GM12874 (cell line): ENCODE data around the gene PGGHG.

Experiments
- TF ChIP-seq, protein P1 (sequence below): IDR thresholded peaks from 2 replicates; pipeline ENCODE4 v1.5.1; 2011; ENCODE audit warnings: low read depth, mild to moderate bottlenecking, control low read depth, low read length, moderate library complexity; ENCODE audit not compliant: insufficient read depth

Gene PGGHG

GRCh38 chr11:294780-295179, 5.9 kb downstream of the PGGHG start:
- TF ChIP-seq, protein P1, sequence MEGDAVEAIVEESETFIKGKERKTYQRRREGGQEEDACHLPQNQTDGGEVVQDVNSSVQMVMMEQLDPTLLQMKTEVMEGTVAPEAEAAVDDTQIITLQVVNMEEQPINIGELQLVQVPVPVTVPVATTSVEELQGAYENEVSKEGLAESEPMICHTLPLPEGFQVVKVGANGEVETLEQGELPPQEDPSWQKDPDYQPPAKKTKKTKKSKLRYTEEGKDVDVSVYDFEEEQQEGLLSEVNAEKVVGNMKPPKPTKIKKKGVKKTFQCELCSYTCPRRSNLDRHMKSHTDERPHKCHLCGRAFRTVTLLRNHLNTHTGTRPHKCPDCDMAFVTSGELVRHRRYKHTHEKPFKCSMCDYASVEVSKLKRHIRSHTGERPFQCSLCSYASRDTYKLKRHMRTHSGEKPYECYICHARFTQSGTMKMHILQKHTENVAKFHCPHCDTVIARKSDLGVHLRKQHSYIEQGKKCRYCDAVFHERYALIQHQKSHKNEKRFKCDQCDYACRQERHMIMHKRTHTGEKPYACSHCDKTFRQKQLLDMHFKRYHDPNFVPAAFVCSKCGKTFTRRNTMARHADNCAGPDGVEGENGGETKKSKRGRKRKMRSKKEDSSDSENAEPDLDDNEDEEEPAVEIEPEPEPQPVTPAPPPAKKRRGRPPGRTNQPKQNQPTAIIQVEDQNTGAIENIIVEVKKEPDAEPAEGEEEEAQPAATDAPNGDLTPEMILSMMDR, result no peak

GRCh38 chr11:295351-296170, 6.6 kb downstream of the PGGHG start:
- TF ChIP-seq, protein P1, result no peak

DNA sequence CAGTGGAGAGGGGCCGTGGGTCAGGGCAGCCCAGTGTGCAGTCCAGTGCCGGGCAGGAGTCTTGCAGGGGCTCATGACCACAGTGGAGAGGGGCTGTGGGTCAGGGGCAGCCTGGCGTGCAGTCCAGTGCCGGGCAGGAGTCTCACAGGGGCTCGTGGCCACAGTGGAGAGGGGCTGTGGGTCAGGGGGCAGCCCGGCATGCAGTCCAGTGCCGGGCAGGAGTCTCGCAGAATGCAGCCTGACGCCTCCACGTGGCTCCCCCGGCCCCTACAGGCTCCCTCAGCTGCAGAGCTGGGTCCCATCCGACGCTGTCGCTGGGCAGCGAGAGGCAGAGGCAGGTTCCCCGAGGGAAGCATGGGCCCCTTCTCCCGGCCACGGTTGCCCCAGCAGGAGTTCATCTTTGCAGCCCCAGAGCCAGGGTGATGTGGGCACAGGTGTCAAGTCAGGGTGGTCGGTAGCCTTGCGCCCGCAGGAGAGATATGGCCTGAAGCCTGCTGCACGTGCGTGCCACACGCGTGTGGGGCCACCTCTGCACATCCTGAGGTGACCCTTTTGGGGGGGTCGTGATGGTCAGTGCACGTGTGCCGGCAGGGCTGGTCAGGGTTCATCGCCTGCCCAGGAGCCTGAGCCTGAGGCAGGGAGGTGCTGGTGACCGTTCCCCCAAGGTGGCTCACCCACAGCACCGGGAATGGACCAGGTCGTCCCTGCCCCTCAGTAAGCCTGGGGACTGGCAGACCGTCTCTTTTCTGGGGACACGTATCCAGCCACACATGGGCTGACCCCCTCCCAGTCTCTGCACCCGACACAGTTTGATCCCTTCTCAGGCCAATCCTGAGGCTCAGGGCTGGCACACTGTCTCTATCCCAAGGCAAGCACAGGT, 7.5 kb downstream of the PGGHG start:
- TF ChIP-seq, protein P1, result no peak

DNA sequence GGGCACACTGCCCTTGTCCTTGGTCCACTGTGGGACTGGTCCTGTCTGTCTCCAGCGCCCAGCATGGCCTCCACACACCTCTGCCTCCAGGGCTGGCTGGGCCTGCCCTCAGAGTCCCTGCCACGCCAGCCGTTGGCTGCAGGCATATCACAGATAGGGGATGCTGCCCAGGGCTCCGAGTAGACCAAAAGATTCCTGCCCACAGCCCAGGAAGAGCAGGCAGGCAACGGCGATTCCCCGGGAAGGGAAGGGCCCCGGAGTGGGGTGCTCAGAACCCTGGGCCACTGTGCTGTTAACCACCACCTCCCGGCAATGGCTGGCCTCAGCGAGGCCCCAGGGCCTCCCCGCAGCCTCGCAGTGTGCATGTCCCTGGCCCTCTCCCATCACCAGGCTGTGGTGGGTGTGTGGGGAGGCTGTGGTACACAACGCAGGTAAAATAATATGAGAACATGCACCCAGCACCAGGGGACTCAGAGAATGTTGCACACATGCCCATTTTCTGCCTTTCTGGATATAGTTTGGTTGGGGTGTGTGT, 8.2 kb downstream of the PGGHG start:
- TF ChIP-seq, protein P1, result no peak

DNA sequence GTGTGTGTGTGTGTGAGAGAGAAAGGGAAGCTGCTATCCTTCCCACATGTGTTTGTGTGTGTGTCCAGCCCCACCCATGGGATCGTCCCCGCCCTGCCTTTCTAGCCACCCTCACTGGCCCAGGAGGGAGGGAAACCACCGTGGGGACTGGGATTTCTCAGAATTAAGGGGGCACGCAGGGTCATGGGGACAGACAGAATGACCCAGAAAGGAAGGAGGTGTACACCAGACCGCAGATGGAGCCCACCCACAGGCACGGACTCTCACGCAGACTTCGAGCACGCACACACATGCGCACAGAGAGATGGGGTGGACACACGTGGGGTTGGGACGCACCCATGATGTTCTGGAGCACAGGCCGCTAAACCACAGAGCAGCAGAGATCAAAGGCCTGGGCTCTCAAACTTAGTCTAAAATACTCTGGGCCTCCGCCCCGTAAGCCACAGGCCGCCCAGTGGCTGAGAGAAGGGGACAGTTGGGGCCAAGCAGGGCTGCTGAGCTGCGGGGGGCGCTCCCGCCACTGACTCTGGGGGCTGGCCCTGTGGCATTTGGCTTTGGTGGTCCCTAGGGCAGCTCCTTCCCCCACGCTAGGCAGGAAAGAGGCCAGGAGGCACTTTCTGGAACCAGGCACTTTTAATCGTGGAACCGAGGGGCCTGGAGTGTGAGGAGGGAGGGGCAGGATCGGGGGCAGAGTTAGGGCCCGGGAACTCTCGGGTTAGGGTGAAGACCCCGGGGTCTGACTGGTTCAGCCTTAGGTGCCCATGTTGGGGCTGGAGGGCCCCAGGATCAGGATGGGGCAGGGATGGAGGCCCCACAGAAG, 8.9 kb downstream of the PGGHG start:
- TF ChIP-seq, protein P1, result no peak

- TF ChIP-seq, protein P1, result no peak
Measured at GRCh38 chr11:298406-299065, 9.6 kb downstream of the PGGHG start.
